H1 (cell line): ENCODE results near the gene SCRG1.

Experiments used
- JUND ChIP-seq: IDR thresholded peaks from 2 replicates; pipeline ENCODE4 v1.6.1; 2011; ENCODE audit warnings: mild to moderate bottlenecking, improper control_type of control experiment, low read length
- RAD21 ChIP-seq, 2 experiments: IDR thresholded peaks in 1 of 2; conservative IDR thresholded peaks in 1 of 2; 2 replicates each; pipeline ENCODE4 v1.6.1; 2011; ENCODE audit warnings: low read depth in 2 of 2, low read length in 2 of 2, improper control_type of control experiment in 1 of 2, inconsistent platforms in 1 of 2, mild to moderate bottlenecking in 1 of 2, moderate library complexity in 1 of 2
- ZNF274 ChIP-seq: IDR thresholded peaks from 2 replicates; pipeline ENCODE4 v1.7.0; 2012; ENCODE audit warnings: low read length, borderline replicate concordance; ENCODE audit errors: extremely low read depth
- TF ChIP-seq, protein P1 (sequence below), 3 experiments: IDR thresholded peaks; 1 replicate in 2 of 3; 2 replicates in 1 of 3; pipeline versions ENCODE4 v1.5.1 to v1.6.1; 2011; ENCODE audit warnings: low read length in 3 of 3, mild to moderate bottlenecking in 3 of 3, inconsistent platforms in 2 of 3, low read depth in 1 of 3, moderate library complexity in 1 of 3; ENCODE audit not compliant: insufficient read depth in 1 of 3; ENCODE audit errors: control extremely low read depth in 1 of 3
- TF ChIP-seq, protein P2 (sequence below): IDR thresholded peaks from 2 replicates; pipeline ENCODE4 v1.6.1; 2012; ENCODE audit warnings: inconsistent platforms

DNA sequence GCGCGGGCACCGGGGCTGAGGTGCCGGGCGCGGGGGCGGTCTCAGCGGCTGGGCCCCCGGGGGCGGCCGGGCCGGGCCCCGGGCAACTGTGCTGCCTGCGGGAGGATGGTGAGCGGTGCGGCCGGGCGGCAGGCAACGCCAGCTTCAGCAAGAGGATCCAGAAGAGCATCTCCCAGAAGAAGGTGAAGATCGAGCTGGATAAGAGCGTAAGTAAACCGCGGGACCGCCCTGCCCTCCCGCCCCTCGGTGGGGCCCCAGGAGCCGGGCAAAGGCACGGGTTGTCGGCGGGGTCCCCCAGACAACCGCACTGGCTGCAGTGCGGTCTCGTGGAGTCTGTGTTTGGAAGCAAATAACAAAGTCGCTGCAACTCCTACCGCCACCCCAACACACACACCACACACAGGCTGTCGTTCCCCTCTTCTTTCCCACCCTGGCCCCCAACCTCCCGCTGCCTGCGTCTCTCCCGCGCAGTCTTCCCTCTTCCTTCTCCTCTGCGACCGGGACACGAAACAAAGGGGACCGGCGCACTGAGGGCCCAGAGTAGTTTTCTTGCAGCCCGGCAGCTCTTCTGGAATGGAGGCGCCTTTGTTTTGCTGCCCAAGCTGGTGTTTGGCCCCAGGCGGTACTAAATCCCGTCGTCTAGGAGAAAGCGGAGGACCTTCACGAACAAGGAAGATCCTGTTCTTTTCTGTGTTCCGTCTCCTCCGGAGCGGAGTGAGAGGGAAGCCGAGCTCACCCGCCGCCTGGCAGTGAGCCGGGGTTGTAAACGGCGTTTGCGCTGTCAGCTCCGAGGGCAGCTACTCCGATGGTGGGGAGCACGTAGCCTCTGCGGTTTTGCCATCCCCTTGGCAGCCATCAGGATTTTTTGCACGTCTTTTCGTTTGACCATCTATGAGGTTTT lies 27.4 kb downstream of the SCRG1 start:
- TF ChIP-seq, protein P1, sequence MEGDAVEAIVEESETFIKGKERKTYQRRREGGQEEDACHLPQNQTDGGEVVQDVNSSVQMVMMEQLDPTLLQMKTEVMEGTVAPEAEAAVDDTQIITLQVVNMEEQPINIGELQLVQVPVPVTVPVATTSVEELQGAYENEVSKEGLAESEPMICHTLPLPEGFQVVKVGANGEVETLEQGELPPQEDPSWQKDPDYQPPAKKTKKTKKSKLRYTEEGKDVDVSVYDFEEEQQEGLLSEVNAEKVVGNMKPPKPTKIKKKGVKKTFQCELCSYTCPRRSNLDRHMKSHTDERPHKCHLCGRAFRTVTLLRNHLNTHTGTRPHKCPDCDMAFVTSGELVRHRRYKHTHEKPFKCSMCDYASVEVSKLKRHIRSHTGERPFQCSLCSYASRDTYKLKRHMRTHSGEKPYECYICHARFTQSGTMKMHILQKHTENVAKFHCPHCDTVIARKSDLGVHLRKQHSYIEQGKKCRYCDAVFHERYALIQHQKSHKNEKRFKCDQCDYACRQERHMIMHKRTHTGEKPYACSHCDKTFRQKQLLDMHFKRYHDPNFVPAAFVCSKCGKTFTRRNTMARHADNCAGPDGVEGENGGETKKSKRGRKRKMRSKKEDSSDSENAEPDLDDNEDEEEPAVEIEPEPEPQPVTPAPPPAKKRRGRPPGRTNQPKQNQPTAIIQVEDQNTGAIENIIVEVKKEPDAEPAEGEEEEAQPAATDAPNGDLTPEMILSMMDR (IDR thresholded peaks at IDR 0.05; ENCODE audit: control extremely low read depth in 1 of 3, insufficient read depth in 1 of 3, low read depth in 1 of 3, low read length in 3 of 3), result 0 out of 4 replicates have a peak, but pooled peaks of 1 of the 3 experiments have one; percentile 0
- no peak for TF ChIP-seq ZNF274
- TF ChIP-seq JUND, result no peak
- TF ChIP-seq, protein P2, sequence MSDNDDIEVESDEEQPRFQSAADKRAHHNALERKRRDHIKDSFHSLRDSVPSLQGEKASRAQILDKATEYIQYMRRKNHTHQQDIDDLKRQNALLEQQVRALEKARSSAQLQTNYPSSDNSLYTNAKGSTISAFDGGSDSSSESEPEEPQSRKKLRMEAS, result no peak
- no peak for TF ChIP-seq RAD21 (IDR thresholded peaks at IDR 0.05 in 1 of 2, conservative IDR thresholded peaks at IDR 0.05 in 1 of 2; ENCODE audit: low read depth in 2 of 2, low read length in 2 of 2)
